Astrocyte (in vitro differentiated cells and primary cell): Measurements from ENCODE around the gene HMG20A.

Experiments used
- CTCF ChIP-seq: IDR thresholded peaks from 2 replicates; pipeline ENCODE4 v1.5.1; 2011; ENCODE audit warnings: low read depth, mild to moderate bottlenecking, inconsistent platforms, low read length, moderate library complexity; ENCODE audit not compliant: insufficient read depth
- EZH2 ChIP-seq: IDR thresholded peaks from 2 replicates; pipeline ENCODE4 v1.6.1; 2012; ENCODE audit warnings: mild to moderate bottlenecking, low read length, inconsistent platforms; ENCODE audit not compliant: insufficient read depth

GRCh38 chr15:77480859-77481633 is 60.4 kb downstream of the HMG20A start:
- TF ChIP-seq CTCF (no peak), EZH2 (no peak)
